Activated CD8-positive, alpha-beta T cell treated with anti-CD3 and anti-CD28 coated beads for 36 hours (primary cell): ENCODE data around the gene ATP5ME. TPM values are rescaled to one million over a fixed set of nuclear protein-coding genes. Genes with fewer than 3 reads are reported as not detected.
"Not testable (repeated sequence)": the region's sequence is repeated elsewhere in the genome, so short reads cannot be mapped to it uniquely, and the experiment has no call there.

Experiments
- ATAC-seq: fragments of 200-7000 bp; cut with Tn5 transposase; one replicate; pipeline ENCODE4 v1.10.0; 2021; ENCODE audit warnings: mild to moderate bottlenecking, moderate library complexity
- CTCF ChIA-PET: fragments of 350-600 bp; sonication (Branson Sonifier 250); formaldehyde crosslinking; loops from one replicate; lab custom pipeline; 2021; ENCODE audit warnings: antibody characterized with exemption; lab: Charles Lee
- POLR2A ChIA-PET: fragments of 350-600 bp; sonication (Branson Sonifier 250); formaldehyde crosslinking; loops from one replicate; lab custom pipeline; 2021; ENCODE audit warnings: antibody characterized with exemption; lab: Charles Lee
- DNase-seq: peaks from one replicate; pipeline ENCODE4 v3.0.0-alpha.2; 2020
- H3K27ac Mint-ChIP-seq: one replicate; pipeline ENCODE4 v1.8.0; 2021; ENCODE audit warnings: mild to moderate bottlenecking, mixed read lengths
- H3K27me3 Mint-ChIP-seq: one replicate; pipeline ENCODE4 v1.8.0; 2021; ENCODE audit warnings: mixed read lengths
- H3K36me3 Mint-ChIP-seq: one replicate; pipeline ENCODE4 v1.8.0; 2021; ENCODE audit warnings: low read depth, mixed read lengths
- H3K4me1 Mint-ChIP-seq: one replicate; pipeline ENCODE4 v1.8.0; 2021; ENCODE audit warnings: low read depth, mixed read lengths
- H3K4me3 Mint-ChIP-seq: one replicate; pipeline ENCODE4 v1.8.0; 2021; ENCODE audit warnings: mild to moderate bottlenecking, moderate library complexity, mixed read lengths
- H3K9me3 Mint-ChIP-seq: one replicate; pipeline ENCODE4 v1.8.0; 2021; ENCODE audit warnings: mixed read lengths
- CTCF ChIP-seq: fragments of 200-600 bp; IDR thresholded peaks from one replicate; pipeline ENCODE4 v1.8.0; 2022; ENCODE audit warnings: antibody characterized with exemption, mild to moderate bottlenecking
- intact Hi-C: fragments of 100-400 bp; cut with micrococcal nuclease; formaldehyde crosslinking; loops from one replicate; pipeline ENCODE4 v1.10.0; 2022
- total RNA-seq, 2 experiments: library from RNA; stranded (reverse); gene quantifications; one replicate each; pipeline ENCODE4 v1.2.3, GENCODE V29; 2021

ATP5ME gene
- total RNA-seq, 2 experiments from 2014 or later = 221 to 234 TPM

GRCh38 chr4:702618-703048, 28.6 kb upstream of the ATP5ME start:
- Mint-ChIP-seq H3K36me3 (no peaks in the 10 kb centered on the region), H3K9me3 (no peaks in the 10 kb centered on the region), H3K27ac (no peak overlapping the region), H3K27me3 (no peaks in the 10 kb centered on the region), H3K4me1 (peaks cover 14% of the 10 kb centered on the region), H3K4me3 (no peak overlapping the region)
- intact Hi-C loops = no loop called here
- ChIA-PET POLR2A (no interaction called here), CTCF (interaction anchor here (1.3 kb wide), 1 partner anchor 18 kb away, joined by 4 read pairs; no protein-coding TSS in a partner anchor)
- ATAC-seq (no peak), DNase-seq (no peak)
- TF ChIP-seq CTCF = no peak

GRCh38 chr4:700587-701264, 26.6 kb upstream of the ATP5ME start:
- DNase-seq = no peak
- no peaks in the 10 kb centered on the region for H3K27me3 Mint-ChIP-seq
- no peak overlapping the region for H3K4me3 Mint-ChIP-seq
- ChIA-PET POLR2A (no interaction called here), CTCF (interaction anchor here (0.7 to 2.6 kb wide), 2 partner anchors 16 to 98 kb away, joined by 4 to 11 read pairs; no protein-coding TSS in a partner anchor)
- no peaks in the 10 kb centered on the region for H3K36me3 Mint-ChIP-seq
- ATAC-seq = no peak
- H3K27ac Mint-ChIP-seq = no peak overlapping the region
- intact Hi-C loops = no loop called here
- H3K4me1 Mint-ChIP-seq = peaks cover 13% of the 10 kb centered on the region
- H3K9me3 Mint-ChIP-seq = no peaks in the 10 kb centered on the region
- TF ChIP-seq CTCF = no peak

- DNase-seq (no peak), ATAC-seq (no peak)
- H3K4me1 Mint-ChIP-seq = peaks cover 10% of the 10 kb centered on the region
- no peak overlapping the region for H3K27ac Mint-ChIP-seq
- CTCF ChIA-PET = interaction anchor here (0.7 to 2.6 kb wide), 2 partner anchors 16 to 97 kb away, joined by 4 to 11 read pairs; no protein-coding TSS in a partner anchor
- H3K9me3 Mint-ChIP-seq = no peaks in the 10 kb centered on the region
- H3K36me3 Mint-ChIP-seq = no peaks in the 10 kb centered on the region
- H3K4me3 Mint-ChIP-seq = no peak overlapping the region
- intact Hi-C loops = no loop called here
- no peak for TF ChIP-seq CTCF
- POLR2A ChIA-PET = no interaction called here
- no peaks in the 10 kb centered on the region for H3K27me3 Mint-ChIP-seq
Measured at GRCh38 chr4:699816-700580, 25.9 kb upstream of the ATP5ME start.

- H3K9me3 Mint-ChIP-seq, H3K4me1 Mint-ChIP-seq, CTCF ChIA-PET, H3K4me3 Mint-ChIP-seq, ATAC-seq, POLR2A ChIA-PET, H3K27ac Mint-ChIP-seq, H3K36me3 Mint-ChIP-seq, intact Hi-C loops, DNase-seq, H3K27me3 Mint-ChIP-seq: not testable (repeated sequence)
Measured at GRCh38 chr4:694341-694940, 20.4 kb upstream of the ATP5ME start.

- no peak for TF ChIP-seq CTCF
- H3K4me3 Mint-ChIP-seq = no peak overlapping the region
- CTCF ChIA-PET = interaction anchor here (0.7 kb wide), 1 partner anchor 63 kb away, joined by 3 read pairs; no protein-coding TSS in a partner anchor
Measured at GRCh38 chr4:692771-693554, 18.9 kb upstream of the ATP5ME start.

More at GRCh38 chr4:692771-693554, 18.9 kb upstream of the ATP5ME start:
- Mint-ChIP-seq H3K27me3 (peaks cover 3% of the 10 kb centered on the region), H3K4me1 (no peaks in the 10 kb centered on the region), H3K27ac (no peak overlapping the region), H3K36me3 (no peaks in the 10 kb centered on the region), H3K9me3 (no peaks in the 10 kb centered on the region)
- ATAC-seq (no peak), DNase-seq (no peak)
- intact Hi-C loops = no loop called here
- POLR2A ChIA-PET = no interaction called here
